ENCODE results near the gene DUSP15.

DNA sequence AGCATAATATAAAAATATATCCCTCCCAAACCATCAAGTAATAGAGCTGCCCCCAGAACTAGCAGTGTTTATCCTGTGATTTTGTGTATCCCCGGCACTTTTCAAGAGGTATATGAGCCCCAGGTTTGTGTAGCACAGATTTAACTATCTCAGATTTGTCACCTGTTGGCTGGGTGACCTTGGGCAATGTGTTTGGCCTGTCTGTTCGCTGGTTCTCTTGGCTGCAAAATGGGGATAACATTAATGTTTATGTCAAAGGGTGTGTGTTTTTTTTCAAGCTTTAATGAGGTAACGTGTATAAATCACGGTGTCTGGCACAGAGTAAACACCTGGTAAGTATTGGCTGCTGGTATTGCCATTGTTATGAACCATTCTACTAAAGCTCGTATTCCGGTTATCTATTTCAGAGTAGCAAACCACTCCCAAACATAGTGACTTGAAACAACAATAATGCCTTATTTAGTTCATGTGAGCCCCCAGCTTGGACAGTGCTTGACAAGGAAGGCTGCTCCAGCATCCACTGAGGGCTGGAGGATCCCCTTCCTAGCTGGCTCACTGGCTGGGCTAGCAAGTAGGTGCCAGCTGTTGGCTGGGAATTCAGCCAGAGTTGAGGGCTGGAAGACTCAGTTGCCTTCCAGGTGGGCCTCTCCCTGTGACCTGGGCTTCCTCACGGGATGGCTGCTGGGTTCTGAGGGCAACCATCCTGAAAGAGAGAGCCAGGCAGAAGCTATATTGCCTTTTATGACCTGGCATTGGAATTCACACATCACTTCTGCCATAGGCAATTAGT, 45.4 kb upstream of the DUSP15 start:
- no peak for TF ChIP-seq CTCF (conservative IDR thresholded peaks at IDR 0.05; ENCODE audit: low read depth, low read length)
- TF ChIP-seq EZH2 (IDR thresholded peaks at IDR 0.05; ENCODE audit: low read length, unreplicated experiment), result no peak
- no peak for TF ChIP-seq EZH2phosphoT487 (IDR thresholded peaks at IDR 0.05; ENCODE audit: borderline replicate concordance, low read length)
